Upper lobe of left lung (tissue), 6 donors: ENCODE measurements around the gene SPTAN1. TPM values are rescaled to one million over a fixed set of nuclear protein-coding genes. Genes with fewer than 3 reads are reported as not detected.
A peak's percentile ranks its signal among the peaks of the same experiment; 100 is the strongest.

Source experiments
- ATAC-seq, 2 donors: fragments of 200-7000 bp; cut with Tn5 transposase; one replicate each; pipeline ENCODE4 v1.9.1; 2022; ENCODE audit warnings: mild to moderate bottlenecking in 2 of 2, moderate library complexity in 2 of 2; ENCODE audit not compliant: low FRiP score in 2 of 2
- DNase-seq, 2 donors: peaks; one replicate each; pipeline ENCODE4 v3.0.0-alpha.2; 2019 to 2020
- H3K27ac ChIP-seq, 4 donors: fragments of 200-600 bp; sonication (generic); one replicate each; pipeline ENCODE4 v1.5.1; 2016 to 2019
- H3K27me3 ChIP-seq, 4 donors: fragments of 200-600 bp; sonication (generic); one replicate each; pipeline ENCODE4 v1.5.1; 2017 to 2019
- H3K36me3 ChIP-seq, 4 donors: fragments of 200-600 bp; sonication (generic); one replicate each; pipeline ENCODE4 v1.5.1; 2016 to 2019
- H3K4me1 ChIP-seq, 4 donors: fragments of 200-600 bp; sonication (generic); one replicate each; pipeline ENCODE4 v1.5.1; 2018 to 2019
- H3K4me3 ChIP-seq, 4 donors: fragments of 200-600 bp; sonication (generic); one replicate each; pipeline ENCODE4 v1.5.1; 2017 to 2019; ENCODE audit warnings: mild to moderate bottlenecking in 2 of 4, moderate library complexity in 1 of 4
- H3K9me3 ChIP-seq, 4 donors: fragments of 200-600 bp; sonication (generic); one replicate each; pipeline ENCODE4 v1.5.1; 2018 to 2019
- CTCF ChIP-seq, 6 experiments: fragments of 450-650 bp in 4 of 6; fragments of 200-600 bp in 2 of 6; sonication (generic) in 2 of 6; IDR thresholded peaks; one replicate each; pipeline ENCODE4 v1.5.1; 2016 to 2019; ENCODE audit warnings: antibody characterized with exemption in 6 of 6
- EP300 ChIP-seq, 4 donors: sonication (generic); formaldehyde crosslinking; IDR thresholded peaks; one replicate each; pipeline ENCODE4 v1.5.1; 2017; ENCODE audit warnings: antibody characterized with exemption in 4 of 4, control low read depth in 2 of 4
- POLR2A ChIP-seq, 4 donors: fragments of 450-650 bp; IDR thresholded peaks; one replicate each; pipeline ENCODE4 v1.5.1; 2016 to 2017; ENCODE audit warnings: antibody characterized with exemption in 4 of 4, mild to moderate bottlenecking in 2 of 4
- POLR2AphosphoS5 ChIP-seq, 2 donors: sonication (generic); formaldehyde crosslinking; IDR thresholded peaks; one replicate each; pipeline ENCODE4 v1.5.1; 2017; ENCODE audit warnings: antibody characterized with exemption in 2 of 2
- WGBS, 2 donors: methylation state at CpG; one replicate each; pipeline ENCODE4 v1.1.5; 2017 to 2018; 5-methylcytosine and 5-hydroxymethylcytosine counted together
- total RNA-seq, 6 donors: library from RNA; depleted of rRNA in 4 of 6; stranded (reverse); fragments of >200 nt in 4 of 6; gene quantifications; one replicate each; pipeline versions ENCODE4 v1.1.0 to v1.2.1, GENCODE V29; 2016 to 2021
- donor health status: DM: no; HTN: no; CAD: no; lungs with moderate emphysema.
- donor health status: DM: no; HTN: yes; CAD: no; lungs with severe emphysema.

SPTAN1 gene
- total RNA-seq, 6 donors from 2014 or later: 254 to 547 (median 401) TPM

GRCh38 chr9:128615571-128615970, 63.2 kb downstream of the SPTAN1 start:
- DNase-seq: no peak

GRCh38 chr9:128617943-128618342, 65.6 kb downstream of the SPTAN1 start:
- Histone ChIP-seq H3K27ac (no peak overlapping the region), H3K4me3 (no peak overlapping the region), H3K36me3 (peaks cover 64 to 100% (median 95%) of the 10 kb centered on the region in 4 donors), H3K27me3 (no peaks in the 10 kb centered on the region), H3K9me3 (no peaks in the 10 kb centered on the region), H3K4me1 (no peaks in the 10 kb centered on the region)
- TF ChIP-seq POLR2AphosphoS5 (IDR thresholded peaks at IDR 0.05): no peak
- no peak for TF ChIP-seq POLR2A (IDR thresholded peaks at IDR 0.05)
- TF ChIP-seq EP300 (IDR thresholded peaks at IDR 0.05): no peak
- no peak for TF ChIP-seq CTCF (IDR thresholded peaks at IDR 0.05)
- no peak for DNase-seq
- ATAC-seq: peak in 1 of 2 donors; percentile 9
- 93 to 95% methylated on average over 7 to 8 of the region's 8 CpGs for WGBS, 2 donors

More at GRCh38 chr9:128615571-128615970, 63.2 kb downstream of the SPTAN1 start:
- Histone ChIP-seq H3K4me3 (no peak overlapping the region), H3K36me3 (peaks cover 76 to 100% (median 98%) of the 10 kb centered on the region in 4 donors), H3K27ac (no peak overlapping the region), H3K4me1 (no peaks in the 10 kb centered on the region), H3K9me3 (no peaks in the 10 kb centered on the region), H3K27me3 (no peaks in the 10 kb centered on the region)
- no peak for ATAC-seq
- 91 to 98% methylated on average over 11 to 12 of the region's 12 CpGs for WGBS, 2 donors
- TF ChIP-seq POLR2AphosphoS5 (IDR thresholded peaks at IDR 0.05) (no peak), EP300 (IDR thresholded peaks at IDR 0.05) (no peak), CTCF (IDR thresholded peaks at IDR 0.05) (no peak), POLR2A (IDR thresholded peaks at IDR 0.05) (no peak)

GRCh38 chr9:128619127-128619526, 66.7 kb downstream of the SPTAN1 start:
- no peak overlapping the region for H3K4me3 ChIP-seq
- H3K9me3 ChIP-seq: no peaks in the 10 kb centered on the region
- H3K27me3 ChIP-seq: no peaks in the 10 kb centered on the region
- no peak overlapping the region for H3K27ac ChIP-seq
- no peak for TF ChIP-seq POLR2AphosphoS5 (IDR thresholded peaks at IDR 0.05)
- no peak for ATAC-seq
- H3K4me1 ChIP-seq: no peaks in the 10 kb centered on the region
- 92 to 94% methylated on average over 6 of the region's 6 CpGs for WGBS, 2 donors
- peaks cover 58 to 100% (median 92%) of the 10 kb centered on the region in 4 donors for H3K36me3 ChIP-seq
- DNase-seq: no peak

- no peak for ATAC-seq
- Histone ChIP-seq H3K9me3 (no peaks in the 10 kb centered on the region), H3K27ac (no peak overlapping the region), H3K4me1 (no peaks in the 10 kb centered on the region), H3K36me3 (peaks cover 63 to 100% (median 92%) of the 10 kb centered on the region in 4 donors), H3K4me3 (no peak overlapping the region), H3K27me3 (no peaks in the 10 kb centered on the region)
- DNase-seq: no peak
- TF ChIP-seq POLR2AphosphoS5 (IDR thresholded peaks at IDR 0.05) (no peak), EP300 (IDR thresholded peaks at IDR 0.05) (no peak), CTCF (IDR thresholded peaks at IDR 0.05) (no peak), POLR2A (IDR thresholded peaks at IDR 0.05) (no peak)
- WGBS, 2 donors: 94 to 100% methylated on average over 4 to 5 of the region's 5 CpGs
Observed at GRCh38 chr9:128619779-128620178, 67.4 kb downstream of the SPTAN1 start.

- WGBS, 2 donors: 70 to 76% methylated on average over 14 of the region's 14 CpGs
- peaks cover 69 to 100% (median 92%) of the 10 kb centered on the region in 4 donors for H3K36me3 ChIP-seq
Observed at GRCh38 chr9:128621730-128622455, 69.5 kb downstream of the SPTAN1 start.

More at GRCh38 chr9:128621730-128622455, 69.5 kb downstream of the SPTAN1 start:
- no peak for DNase-seq
- H3K9me3 ChIP-seq: no peaks in the 10 kb centered on the region
- H3K4me1 ChIP-seq: no peaks in the 10 kb centered on the region
- no peak overlapping the region for H3K27ac ChIP-seq
- no peak for ATAC-seq
- H3K27me3 ChIP-seq: no peaks in the 10 kb centered on the region
- H3K4me3 ChIP-seq: no peak overlapping the region
- no peak for TF ChIP-seq CTCF (IDR thresholded peaks at IDR 0.05)
- TF ChIP-seq POLR2A (IDR thresholded peaks at IDR 0.05): no peak
